SKM-1 (cell line): ENCODE results near the gene IGFBP4.
"Not testable (repeated sequence)": the region's sequence is repeated elsewhere in the genome, so short reads cannot be mapped to it uniquely, and the experiment has no call there.

ENCODE experiments used
- DNase-seq: peaks from one replicate; lab custom pipeline; 2025; ENCODE audit not compliant: unreplicated experiment; lab: John Stamatoyannopoulos, UW

Gene IGFBP4

DNA sequence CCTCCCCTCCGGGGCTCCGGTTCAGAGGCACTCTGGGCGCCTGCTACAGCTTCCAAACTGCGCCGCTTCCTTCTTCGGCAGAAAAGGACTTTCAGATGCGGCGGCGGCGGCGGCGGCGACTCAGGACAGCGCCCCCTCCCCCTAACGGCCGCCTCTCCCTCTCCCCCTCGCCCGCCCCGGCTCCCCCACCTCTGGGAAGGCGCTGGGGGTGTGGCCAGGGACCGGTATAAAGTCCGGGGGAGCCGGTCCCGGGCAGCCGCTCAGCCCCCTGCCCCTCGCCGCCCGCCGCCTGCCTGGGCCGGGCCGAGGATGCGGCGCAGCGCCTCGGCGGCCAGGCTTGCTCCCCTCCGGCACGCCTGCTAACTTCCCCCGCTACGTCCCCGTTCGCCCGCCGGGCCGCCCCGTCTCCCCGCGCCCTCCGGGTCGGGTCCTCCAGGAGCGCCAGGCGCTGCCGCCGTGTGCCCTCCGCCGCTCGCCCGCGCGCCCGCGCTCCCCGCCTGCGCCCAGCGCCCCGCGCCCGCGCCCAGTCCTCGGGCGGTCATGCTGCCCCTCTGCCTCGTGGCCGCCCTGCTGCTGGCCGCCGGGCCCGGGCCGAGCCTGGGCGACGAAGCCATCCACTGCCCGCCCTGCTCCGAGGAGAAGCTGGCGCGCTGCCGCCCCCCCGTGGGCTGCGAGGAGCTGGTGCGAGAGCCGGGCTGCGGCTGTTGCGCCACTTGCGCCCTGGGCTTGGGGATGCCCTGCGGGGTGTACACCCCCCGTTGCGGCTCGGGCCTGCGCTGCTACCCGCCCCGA lies at the start of gene IGFBP4:
TSS of gene IGFBP4 (plus strand) at position 255 of the 792 bp plus-strand sequence. CDS start at position 541, 286 bp downstream.
- peak; percentile 28 for DNase-seq

DNA sequence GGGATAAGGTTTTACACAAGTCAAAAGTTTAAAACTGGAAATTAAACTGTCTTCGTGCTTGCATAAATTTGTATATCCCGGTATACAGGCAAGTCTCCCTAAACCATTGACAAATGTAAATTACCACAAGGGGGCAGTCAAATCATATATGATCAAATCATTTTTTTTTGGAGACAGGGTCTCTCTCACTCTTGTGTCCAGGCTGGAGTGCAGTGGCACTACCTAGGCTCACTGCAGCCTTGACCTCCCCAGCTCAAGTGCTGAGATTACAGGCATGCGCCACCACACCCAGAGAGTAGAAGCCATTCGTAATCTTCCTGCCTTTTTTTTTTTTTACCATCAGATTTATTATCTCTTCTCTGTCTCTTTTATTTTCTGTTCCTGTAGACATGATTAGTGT lies 44.1 kb upstream of the IGFBP4 start:
- DNase-seq: no peak

DNA sequence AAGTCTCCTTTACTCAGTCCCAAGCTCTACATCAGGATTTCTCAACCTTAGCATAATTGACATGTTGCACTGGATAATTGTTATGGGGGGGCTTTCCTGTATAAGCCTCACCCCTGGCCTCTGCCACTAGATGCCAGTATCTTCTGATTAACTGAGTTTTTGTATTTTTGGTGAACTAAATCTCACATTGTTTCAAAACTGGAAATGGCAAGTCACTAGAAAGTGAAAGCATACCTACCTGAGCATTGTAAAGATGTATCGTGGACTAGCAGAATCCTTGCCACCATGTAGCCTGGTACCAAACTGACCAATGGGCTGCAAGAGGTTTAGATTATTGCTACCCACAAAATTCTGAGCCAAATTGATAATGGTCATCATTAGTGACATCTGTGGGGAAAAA lies 40.6 kb upstream of the IGFBP4 start:
- DNase-seq: no peak

DNA sequence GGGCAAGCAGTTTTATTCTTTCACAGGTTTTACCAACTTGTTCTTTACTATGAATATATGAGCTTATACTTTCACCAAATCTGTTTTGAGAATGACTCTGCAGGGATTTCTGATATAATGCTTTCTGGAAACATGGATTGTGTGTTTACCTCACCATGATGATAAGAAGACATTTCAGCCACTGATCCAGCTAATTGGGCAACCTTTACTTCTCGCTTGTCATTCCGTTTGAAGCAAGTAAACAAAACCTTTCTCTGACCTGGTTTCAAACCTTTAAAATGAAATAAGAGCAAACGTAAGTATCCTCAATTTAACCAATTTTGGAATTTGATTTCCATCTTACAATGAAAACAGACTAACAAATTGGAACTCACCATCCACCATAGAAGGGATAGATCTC lies 39.2 kb upstream of the IGFBP4 start:
- DNase-seq: no peak

DNA sequence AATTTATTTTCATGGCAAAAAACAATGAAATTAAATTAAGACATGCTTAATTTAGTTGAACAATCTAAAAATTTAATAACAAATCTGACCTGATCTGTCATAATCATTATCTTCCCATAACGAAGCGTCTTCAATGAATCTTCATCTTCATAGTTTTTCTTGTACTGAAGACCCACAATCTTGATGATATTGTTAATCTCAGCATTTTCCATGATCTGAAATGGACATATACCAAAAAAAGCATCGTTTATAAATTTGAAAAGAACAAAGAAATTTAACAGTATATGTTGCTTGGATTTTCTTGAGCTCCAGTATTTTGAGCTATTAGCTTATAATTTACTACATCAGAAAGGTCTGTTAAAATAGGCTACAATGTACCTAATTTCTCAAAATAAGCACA lies 35.8 kb upstream of the IGFBP4 start:
- no peak for DNase-seq

DNA sequence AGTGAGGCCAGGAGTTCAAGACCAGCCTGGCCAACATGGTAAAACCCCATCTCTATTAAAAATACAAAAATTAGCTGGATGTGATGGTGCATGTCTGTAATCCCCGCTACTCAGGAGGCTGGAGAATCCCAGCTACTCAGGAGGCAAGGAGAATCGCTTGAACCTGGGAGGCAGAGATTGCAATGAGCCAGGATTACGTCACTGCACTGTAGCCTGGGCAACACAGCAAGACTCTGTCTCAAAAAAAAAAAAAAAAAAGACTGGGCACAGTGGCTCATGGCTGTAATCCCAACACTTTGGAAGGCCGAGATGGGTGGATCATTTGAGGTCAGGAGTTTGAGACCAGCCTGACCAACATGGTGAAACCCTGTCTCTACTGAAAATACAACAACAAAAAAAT lies 33.7 kb upstream of the IGFBP4 start:
- not testable (repeated sequence) for DNase-seq

DNA sequence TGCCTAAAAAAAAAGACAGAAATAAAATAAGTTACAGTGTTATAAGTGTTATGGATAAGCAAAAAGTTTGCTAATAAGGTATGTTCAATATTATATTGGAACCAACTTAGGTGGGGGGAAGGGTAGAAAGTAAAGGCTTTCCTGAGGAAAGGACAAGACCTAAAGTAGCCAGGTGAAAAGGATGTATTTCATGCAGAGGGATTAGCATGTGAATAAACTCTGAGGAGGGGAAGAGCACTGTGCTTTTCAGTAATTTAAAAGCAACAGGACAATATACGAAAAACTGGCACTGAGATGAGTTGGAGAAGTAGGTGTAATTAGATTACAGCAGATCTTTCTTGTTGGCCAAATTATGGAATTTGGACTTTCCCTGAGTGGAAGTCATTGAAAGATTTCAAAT lies 33.2 kb upstream of the IGFBP4 start:
- no peak for DNase-seq

DNA sequence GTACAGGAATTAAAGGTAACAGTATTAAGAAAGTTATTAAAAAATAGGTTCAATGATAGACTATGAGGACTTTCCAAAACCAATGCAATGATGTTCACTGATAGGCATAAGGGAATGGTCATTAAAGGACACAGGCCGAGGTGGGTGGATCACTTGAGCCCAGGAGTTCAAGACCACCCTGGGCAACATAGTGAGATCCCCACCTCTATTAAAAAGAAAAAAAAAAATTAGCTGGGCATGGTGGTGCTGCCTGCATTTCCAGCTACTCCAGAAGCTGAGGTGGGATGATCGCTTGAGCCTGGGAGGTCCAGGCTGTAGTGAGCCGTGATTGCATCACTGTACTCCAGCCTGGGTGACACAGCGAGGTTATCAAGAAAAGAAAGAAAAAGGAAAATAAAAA lies 31.4 kb upstream of the IGFBP4 start:
- DNase-seq: no peak

DNA sequence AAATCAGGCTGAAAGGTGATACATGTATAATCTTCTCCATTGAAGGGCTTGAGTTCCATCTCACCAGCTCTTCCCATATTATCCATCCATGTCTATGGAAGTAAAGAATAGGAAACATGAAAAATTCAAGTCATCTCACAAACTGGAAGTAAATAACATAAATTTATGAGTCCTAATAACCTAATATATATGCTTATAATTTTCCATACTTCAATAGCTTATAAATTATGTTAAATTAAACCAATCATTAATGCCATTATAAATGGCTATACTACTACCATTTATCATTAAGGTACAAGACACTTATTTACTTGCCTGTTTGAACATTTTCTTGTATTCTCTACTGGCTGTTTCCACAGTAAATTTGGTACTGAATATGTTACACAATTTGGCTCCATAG lies 30.4 kb upstream of the IGFBP4 start:
- DNase-seq: no peak

DNA sequence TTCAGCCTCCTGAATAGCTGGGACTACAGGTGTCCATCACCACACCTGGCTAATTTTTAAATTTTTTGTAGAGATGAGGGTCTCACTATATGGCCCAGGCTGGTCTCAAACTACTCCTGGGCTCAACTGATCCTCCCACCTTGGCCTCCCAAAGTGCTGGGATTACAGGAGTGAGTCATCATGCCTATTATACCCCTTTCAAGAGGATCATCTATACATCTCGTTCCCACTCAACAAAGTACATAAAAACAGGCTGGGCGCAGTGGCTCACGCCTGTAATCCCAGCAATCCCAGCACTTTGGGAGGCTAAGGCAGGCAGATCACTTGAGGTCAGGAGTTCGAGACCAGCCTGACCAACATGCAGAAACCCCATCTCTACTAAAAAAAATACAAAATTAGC lies 28.9 kb upstream of the IGFBP4 start:
- DNase-seq: not testable (repeated sequence)

DNA sequence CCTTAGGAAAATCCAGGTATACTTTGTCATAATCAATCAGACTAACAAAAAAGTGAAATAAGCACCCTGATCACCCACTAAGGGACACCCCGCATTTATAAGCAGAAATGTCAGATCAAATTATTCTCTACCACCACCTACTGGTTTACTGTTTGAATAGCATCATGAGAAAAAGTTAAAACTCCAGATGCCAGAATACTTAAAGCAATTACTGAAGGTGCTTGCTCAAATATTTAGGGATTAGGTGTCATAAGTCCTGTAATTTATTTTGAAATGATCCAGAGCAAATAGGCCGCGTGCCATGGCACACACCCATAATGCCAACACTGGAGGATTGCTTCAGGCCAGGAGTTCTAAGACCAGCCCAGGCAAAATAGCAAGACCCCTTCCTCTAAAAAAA lies 27.9 kb upstream of the IGFBP4 start:
- peak; percentile 24 for DNase-seq

DNA sequence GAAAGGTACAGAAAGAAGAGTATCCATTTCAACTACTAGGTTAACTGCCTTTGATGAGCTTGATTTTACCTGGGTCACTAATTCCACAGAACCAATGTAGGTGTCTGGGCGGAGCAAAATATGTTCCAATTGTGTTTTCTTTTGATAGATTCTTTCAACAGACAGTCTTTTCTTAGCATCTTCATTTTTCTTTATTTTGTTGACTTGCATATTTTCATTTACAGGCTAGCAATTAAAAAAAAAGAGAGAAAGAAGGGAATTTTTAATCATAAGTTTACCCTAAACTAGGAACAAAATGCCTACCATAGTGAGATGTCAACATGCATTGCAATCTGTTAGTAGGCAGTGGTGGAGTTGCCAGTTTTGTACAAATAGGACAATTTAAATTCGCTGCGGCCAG lies 26.6 kb upstream of the IGFBP4 start:
- no peak for DNase-seq

DNA sequence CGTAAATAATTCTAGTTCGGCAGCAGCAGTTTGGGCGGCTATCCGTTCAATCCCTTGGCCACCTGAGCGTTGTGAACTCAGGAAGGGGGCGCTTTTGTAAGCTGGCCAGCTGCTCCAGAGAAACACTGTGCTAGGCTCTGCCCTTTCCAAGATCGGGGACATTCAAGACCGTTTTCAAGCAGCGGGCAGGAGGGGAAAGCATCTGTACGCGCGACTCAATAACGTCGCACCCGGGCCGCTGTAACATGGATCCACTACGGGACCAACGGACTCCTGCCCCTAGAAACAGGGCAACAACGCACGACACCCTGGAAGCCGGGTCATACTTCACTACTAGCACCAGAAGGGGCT lies 26.0 kb upstream of the IGFBP4 start:
- no peak for DNase-seq

DNA sequence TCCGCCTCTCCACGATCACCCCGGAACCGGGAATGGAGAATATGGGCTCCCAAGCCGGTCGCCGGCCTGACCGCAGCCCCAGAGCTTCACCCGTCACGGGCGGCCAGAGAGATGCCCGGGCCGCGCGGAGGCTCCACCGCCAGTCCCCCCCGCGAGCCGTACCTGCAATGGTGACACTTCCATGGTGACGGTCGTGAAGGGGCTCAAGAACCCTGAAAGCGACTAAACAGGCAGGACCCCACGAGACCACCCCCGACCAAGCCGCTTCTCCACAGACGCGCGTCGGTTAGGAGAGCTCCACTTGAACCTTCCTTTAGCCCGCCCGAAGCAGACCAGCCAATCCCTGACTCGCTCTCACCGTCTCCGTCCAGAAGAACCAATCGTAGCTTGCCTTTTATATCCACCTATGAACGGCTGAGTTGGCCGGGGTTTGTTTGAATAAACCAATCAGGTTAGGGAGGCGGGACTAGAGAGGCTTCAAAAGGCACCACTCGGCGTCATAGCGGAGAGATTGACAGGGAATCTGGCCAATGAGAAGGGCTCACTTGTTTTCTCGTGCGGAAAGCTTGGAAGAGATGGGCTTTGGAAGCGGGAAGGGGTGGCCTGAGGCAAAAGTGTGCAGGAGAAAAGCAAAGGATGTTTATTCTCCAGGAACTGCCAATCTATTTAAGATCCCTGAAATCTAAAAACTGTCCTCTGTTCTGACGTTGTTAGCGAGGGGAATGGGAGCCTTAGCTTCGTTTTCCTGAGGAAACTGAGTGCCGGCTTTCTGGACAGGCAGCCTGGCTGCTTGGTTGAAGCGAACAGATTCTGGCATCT lies 25.4 kb upstream of the IGFBP4 start, which contains the start of gene TOP2A:
TSS of gene TOP2A (minus strand) at position 288 of the 819 bp plus-strand sequence. CDS start at position 183, 105 bp downstream.
- peak; percentile 97 for DNase-seq

DNA sequence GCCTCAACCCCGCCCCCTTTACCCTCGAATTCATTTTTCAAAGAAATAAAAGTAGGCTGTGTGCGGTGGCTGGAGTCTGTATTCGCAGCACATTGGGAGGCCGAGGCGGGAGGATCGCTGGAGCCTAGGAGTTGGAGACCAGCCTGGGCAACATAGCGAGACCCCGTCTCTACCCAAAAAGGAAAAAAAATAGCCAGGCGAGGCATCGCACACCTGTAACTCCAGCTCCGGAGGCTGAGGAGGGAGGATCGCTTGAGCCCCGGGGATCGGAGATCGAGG lies 24.9 kb upstream of the IGFBP4 start:
- no peak for DNase-seq

DNA sequence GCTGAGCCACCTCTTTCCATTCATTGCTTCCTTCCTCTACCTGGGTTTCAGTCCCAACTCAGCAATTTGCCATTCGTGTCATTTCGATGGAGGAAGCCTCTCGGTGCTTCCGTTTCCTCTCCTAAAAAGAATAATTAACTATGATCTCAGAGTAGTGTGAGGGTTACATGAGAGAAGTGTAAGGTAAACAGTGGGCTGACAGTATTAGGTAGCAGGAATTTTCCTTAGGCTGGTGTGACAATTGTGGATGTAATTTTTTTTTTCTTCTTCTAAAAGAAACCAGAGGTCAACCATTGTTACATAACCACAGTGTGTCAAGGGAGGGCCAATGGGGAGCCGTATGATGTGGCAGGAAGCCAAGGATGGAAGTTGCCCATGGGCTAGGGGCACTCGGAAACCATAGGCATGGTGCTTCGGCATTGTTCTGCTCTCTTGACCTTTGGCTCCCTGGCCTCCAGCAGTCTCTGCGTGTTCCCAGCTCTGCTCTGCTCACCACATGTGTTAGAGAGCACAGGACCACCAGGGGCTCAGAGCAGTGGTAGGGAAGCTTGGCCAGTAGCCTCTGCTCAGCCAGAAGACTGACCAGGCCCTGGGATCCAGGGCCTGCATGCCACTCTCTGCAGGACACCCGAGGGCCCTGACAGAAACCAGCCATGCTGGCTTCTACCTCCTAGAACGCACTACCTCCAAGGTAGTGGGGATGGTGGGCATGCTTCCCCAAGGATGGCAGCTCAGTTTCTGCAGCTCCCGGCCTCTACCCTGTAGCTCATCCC lies 23.5 kb upstream of the IGFBP4 start:
- DNase-seq: peak; percentile 44

DNA sequence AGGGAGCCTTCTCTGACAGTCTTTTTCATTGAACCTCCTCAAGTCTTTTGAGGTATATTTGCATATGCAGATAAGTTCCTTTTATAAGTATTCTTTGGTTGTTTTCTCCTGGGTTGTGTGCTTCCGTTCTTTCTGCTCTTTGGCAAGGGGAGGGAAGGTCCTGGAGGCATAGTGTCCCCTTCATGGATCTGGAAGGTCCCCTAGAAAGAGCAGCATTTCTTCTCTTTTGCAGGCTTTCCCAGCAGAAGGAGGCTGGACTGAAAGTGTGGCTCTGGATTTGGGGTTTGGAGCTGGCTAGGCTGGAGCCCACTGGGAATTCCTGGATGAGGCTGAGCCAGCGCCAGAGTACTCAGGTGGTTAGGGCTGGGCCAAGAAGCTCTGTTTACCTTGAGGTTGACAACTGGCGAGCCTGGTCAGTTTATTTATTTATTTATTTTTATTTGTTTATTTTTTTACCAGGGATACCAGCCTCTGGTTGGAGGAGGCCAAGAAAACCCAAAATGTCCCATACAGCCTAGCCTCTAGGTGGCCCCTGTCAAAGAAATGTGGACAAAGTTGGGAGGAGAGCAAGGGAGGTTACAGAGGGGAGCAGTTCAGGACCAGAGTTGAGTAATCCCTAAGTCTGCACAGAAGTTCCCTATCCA lies 20.1 kb upstream of the IGFBP4 start:
- DNase-seq: no peak

DNA sequence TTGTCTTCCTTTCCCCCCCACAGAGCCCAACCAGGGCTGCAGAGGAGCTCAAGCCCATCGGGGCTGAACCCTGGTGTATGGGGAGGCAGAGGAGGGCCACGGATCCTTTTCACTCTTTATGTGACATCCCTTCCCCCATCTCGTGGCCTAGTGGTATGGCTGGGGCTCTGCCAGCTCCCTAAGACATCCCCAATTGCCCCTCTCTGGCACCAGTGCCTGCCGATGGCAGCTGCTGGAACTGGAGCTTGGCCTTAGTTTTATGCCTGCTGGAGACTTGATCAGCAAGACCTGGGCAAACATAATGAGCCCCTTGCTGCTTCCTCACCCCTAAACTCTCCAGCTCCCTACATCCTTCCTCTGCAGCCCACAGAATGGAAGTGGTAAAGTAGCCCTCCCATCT lies 17.5 kb upstream of the IGFBP4 start:
- no peak for DNase-seq

DNA sequence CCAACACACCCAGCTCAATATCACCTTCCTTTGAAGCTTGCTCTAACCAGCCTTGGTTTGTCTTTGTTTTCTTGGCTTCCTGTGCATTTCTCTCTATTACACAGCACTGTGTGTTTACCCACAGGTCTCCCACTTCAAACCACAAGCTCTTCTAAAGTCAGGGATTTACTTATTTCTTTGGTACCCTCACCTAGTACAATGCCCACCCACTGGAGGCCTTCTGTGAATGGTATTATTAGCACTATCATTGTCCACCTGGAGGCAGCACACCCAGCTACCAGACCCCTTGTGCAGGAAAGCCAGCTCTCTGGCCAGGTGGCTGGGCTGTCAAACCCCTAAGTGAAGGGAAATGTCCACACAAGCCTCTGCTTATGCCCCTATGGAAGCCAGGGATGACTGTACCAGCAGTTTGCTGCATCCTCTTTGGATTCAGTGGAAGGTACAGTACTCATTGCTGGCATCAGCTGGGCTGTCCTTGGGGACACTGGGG lies 16.2 kb upstream of the IGFBP4 start:
- DNase-seq: no peak

DNA sequence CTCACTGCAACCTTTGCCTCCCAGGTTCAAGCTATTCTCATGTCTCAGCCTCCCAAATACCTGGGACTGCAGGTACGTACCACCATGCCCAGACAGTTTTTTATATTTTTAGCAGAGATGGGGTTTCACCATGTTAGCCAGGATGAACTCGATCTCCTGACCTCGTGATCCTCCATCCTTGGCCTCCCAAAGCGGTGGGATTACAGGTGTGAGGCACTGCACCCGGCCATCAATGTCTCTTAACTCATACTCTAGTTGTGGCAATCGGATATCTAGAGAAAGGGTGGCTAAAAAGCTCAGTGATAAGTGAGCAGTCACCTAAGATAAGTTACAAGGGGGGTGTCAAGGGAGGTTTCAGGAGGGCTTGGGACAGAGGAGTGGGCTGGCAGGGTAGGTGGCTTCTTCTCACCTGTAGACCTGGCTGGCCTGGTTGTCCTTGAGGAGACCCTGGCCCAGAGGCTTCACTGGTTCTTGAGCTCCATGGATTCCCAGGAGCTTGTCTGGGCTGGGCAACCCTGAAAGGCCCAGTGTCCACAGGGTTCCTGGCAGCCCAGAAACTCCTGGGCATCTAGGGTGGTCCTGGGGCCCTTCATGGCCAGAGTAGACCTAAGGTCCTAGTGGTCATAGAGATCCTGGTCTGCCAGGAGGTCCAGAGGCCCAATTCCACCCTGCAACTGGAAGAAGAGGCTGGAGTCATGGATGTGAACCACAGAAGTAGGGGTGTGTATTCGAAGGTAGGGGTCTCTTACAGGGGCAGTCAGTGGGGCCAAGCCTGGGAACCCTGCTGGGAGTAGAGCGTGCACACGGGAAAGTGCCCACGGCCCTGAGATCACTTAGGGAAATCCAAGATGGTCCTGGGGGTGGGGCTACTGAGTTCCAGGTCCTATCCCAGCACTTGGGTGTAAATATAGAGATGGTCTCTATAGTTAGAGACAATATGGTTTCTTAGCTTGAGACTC lies 12.7 kb upstream of the IGFBP4 start:
- DNase-seq: no peak
